ENCODE measurements around the gene FAM13A. TPM values are rescaled to one million over a fixed set of nuclear protein-coding genes. Genes with fewer than 3 reads are reported as not detected.
"Not testable (repeated sequence)": the region's sequence is repeated elsewhere in the genome, so short reads cannot be mapped to it uniquely, and the experiment has no call there.

FAM13A gene
- total RNA-seq, 1 donor from 2014 or later: 16.7 TPM

DNA sequence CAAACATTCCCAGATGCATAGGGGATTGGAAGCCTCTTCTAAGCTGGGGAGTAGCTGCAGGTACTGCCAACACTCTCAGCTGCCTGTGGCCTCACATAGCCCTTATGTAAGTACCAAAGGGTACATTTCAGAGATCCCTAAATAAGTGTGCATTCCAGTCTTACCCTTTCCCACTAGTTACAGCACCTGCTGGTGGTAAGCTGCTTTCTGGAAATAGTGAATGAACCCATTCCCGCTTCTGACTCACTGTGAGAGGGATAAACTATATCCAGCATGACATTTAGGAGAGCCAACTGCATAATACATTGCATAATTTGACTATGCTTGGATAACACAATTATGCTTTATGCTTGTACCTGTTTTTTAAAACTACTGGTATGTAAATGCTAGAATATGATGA, 149.0 kb downstream of the FAM13A start:
- no peak for DNase-seq (ENCODE audit: low spot score)
- Mint-ChIP-seq H3K27ac (ENCODE audit: unreplicated experiment) (no peak overlapping the region), H3K36me3 (ENCODE audit: low read depth, unreplicated experiment) (peaks cover 7% of the 10 kb centered on the region), H3K4me3 (ENCODE audit: unreplicated experiment) (no peak overlapping the region), H3K4me1 (ENCODE audit: unreplicated experiment) (no peaks in the 10 kb centered on the region), H3K9me3 (ENCODE audit: unreplicated experiment) (no peaks in the 10 kb centered on the region), H3K27me3 (ENCODE audit: unreplicated experiment) (no peaks in the 10 kb centered on the region)
- TF ChIP-seq, protein P1, sequence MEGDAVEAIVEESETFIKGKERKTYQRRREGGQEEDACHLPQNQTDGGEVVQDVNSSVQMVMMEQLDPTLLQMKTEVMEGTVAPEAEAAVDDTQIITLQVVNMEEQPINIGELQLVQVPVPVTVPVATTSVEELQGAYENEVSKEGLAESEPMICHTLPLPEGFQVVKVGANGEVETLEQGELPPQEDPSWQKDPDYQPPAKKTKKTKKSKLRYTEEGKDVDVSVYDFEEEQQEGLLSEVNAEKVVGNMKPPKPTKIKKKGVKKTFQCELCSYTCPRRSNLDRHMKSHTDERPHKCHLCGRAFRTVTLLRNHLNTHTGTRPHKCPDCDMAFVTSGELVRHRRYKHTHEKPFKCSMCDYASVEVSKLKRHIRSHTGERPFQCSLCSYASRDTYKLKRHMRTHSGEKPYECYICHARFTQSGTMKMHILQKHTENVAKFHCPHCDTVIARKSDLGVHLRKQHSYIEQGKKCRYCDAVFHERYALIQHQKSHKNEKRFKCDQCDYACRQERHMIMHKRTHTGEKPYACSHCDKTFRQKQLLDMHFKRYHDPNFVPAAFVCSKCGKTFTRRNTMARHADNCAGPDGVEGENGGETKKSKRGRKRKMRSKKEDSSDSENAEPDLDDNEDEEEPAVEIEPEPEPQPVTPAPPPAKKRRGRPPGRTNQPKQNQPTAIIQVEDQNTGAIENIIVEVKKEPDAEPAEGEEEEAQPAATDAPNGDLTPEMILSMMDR (IDR thresholded peaks at IDR 0.05; ENCODE audit: unreplicated experiment): no peak

DNA sequence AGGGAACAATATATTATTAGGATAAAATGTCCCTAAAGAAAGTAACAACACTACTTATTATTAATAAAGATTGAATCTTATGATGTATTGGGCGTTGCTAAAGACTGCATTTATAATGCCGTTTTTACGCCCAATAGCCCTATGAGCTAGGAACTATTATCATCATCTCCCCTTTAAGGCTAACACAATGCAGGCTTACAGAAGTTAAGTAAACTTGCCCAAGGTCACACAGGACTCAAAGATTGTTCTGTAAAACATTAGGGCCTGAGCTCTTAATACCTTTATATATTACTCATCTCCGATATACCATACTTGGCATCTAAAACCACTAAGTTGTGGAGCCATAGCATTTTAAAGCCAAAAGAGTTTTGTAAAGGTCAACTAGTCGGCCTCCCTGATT, 149.5 kb downstream of the FAM13A start:
- Mint-ChIP-seq H3K27me3 (ENCODE audit: unreplicated experiment) (no peaks in the 10 kb centered on the region), H3K36me3 (ENCODE audit: low read depth, unreplicated experiment) (peaks cover 10% of the 10 kb centered on the region), H3K4me1 (ENCODE audit: unreplicated experiment) (no peaks in the 10 kb centered on the region), H3K4me3 (ENCODE audit: unreplicated experiment) (no peak overlapping the region), H3K9me3 (ENCODE audit: unreplicated experiment) (no peaks in the 10 kb centered on the region), H3K27ac (ENCODE audit: unreplicated experiment) (no peak overlapping the region)
- TF ChIP-seq, protein P1 (IDR thresholded peaks at IDR 0.05; ENCODE audit: unreplicated experiment): no peak
- DNase-seq (ENCODE audit: low spot score): no peak

DNA sequence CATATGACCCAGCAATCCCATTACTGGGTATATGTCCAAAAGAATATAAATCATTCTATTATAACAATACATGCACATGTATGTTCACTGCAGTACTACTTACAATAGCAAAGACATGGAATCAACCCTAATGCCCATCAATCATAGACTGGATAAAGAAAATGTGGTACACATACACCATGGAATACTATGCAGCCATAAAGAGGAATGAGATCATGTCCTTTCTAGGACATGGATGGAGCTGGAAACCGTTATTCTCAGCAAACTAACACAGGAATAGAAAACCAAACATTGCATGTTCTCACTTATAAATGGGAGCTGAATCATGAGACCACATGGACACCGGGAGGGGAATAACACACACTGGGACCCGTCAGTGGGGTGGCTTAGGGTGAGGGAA, 152.7 kb downstream of the FAM13A start:
- not testable (repeated sequence) for H3K4me3 Mint-ChIP-seq (ENCODE audit: unreplicated experiment); H3K9me3 Mint-ChIP-seq (ENCODE audit: unreplicated experiment); H3K27ac Mint-ChIP-seq (ENCODE audit: unreplicated experiment); H3K27me3 Mint-ChIP-seq (ENCODE audit: unreplicated experiment); DNase-seq (ENCODE audit: low spot score); H3K4me1 Mint-ChIP-seq (ENCODE audit: unreplicated experiment)
- peaks cover 22% of the 10 kb centered on the region for H3K36me3 Mint-ChIP-seq (ENCODE audit: low read depth, unreplicated experiment)

GRCh38 chr4:88900432-88900831, 156.6 kb downstream of the FAM13A start:
- no peak for DNase-seq (ENCODE audit: low spot score)

DNA sequence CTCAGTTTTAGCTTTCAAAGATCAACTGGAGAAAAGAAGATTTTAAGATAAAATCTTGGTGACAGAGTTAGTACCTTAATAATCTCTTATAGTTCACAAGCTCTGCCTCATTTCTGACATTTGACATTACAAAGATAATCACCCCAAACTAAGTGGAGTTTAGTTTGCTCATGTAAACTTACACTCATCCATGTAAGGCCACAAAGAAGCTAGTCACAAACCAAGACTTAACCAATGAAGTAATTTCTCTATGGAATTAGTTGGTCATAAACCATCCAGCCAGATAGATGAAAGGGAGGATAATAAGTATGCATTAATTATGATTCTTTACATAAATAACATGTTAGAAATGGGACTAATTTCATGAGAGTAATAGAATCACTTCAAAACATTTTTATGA, 159.2 kb downstream of the FAM13A start:
- Mint-ChIP-seq H3K9me3 (ENCODE audit: unreplicated experiment) (peaks cover 6% of the 10 kb centered on the region), H3K4me1 (ENCODE audit: unreplicated experiment) (no peaks in the 10 kb centered on the region), H3K27ac (ENCODE audit: unreplicated experiment) (no peak overlapping the region), H3K27me3 (ENCODE audit: unreplicated experiment) (no peaks in the 10 kb centered on the region), H3K4me3 (ENCODE audit: unreplicated experiment) (no peak overlapping the region), H3K36me3 (ENCODE audit: low read depth, unreplicated experiment) (peaks cover 15% of the 10 kb centered on the region)
- TF ChIP-seq, protein P1 (IDR thresholded peaks at IDR 0.05; ENCODE audit: unreplicated experiment): no peak
- DNase-seq (ENCODE audit: low spot score): no peak

More at GRCh38 chr4:88900432-88900831, 156.6 kb downstream of the FAM13A start:
- H3K4me1 Mint-ChIP-seq (ENCODE audit: unreplicated experiment): no peaks in the 10 kb centered on the region
- TF ChIP-seq, protein P1 (IDR thresholded peaks at IDR 0.05; ENCODE audit: unreplicated experiment): no peak
- H3K36me3 Mint-ChIP-seq (ENCODE audit: low read depth, unreplicated experiment): peaks cover 17% of the 10 kb centered on the region
- no peaks in the 10 kb centered on the region for H3K27me3 Mint-ChIP-seq (ENCODE audit: unreplicated experiment)
- no peak overlapping the region for H3K4me3 Mint-ChIP-seq (ENCODE audit: unreplicated experiment)
- H3K27ac Mint-ChIP-seq (ENCODE audit: unreplicated experiment): no peak overlapping the region
- peaks cover 6% of the 10 kb centered on the region for H3K9me3 Mint-ChIP-seq (ENCODE audit: unreplicated experiment)

DNA sequence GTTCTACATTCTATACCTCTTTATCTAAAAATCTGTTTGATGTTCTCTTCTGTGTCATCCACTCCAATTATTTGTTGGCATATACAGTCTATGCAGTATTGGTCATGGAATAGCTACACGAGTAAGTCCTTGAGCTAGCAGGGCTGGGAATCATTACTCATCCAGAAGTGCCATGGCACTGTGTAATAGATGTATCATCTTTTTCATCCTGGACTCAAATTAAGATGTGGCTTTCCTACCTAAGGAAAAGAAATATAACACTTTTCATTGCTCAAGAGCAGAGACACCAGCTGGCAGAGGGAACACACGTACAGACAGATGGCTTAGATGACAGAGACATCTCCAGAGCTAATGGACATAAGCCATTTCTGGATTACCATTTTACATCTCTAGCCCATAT, 159.8 kb downstream of the FAM13A start:
- no peaks in the 10 kb centered on the region for H3K4me1 Mint-ChIP-seq (ENCODE audit: unreplicated experiment)
- H3K27ac Mint-ChIP-seq (ENCODE audit: unreplicated experiment): no peak overlapping the region
- peaks cover 6% of the 10 kb centered on the region for H3K9me3 Mint-ChIP-seq (ENCODE audit: unreplicated experiment)
- H3K4me3 Mint-ChIP-seq (ENCODE audit: unreplicated experiment): no peak overlapping the region
- TF ChIP-seq, protein P1 (IDR thresholded peaks at IDR 0.05; ENCODE audit: unreplicated experiment): no peak
- H3K36me3 Mint-ChIP-seq (ENCODE audit: low read depth, unreplicated experiment): peaks cover 10% of the 10 kb centered on the region
- H3K27me3 Mint-ChIP-seq (ENCODE audit: unreplicated experiment): no peaks in the 10 kb centered on the region
- DNase-seq (ENCODE audit: low spot score): no peak

Data from endothelial cell (in vitro differentiated cells).